Stimulated activated CD8-positive, alpha-beta memory T cell treated with anti-CD3 and anti-CD28 coated beads, Interleukin-2, amount 100 ng/mL, for 48 hours (primary cell): Measurements from ENCODE around the gene PFN2.

Experiments
- DNase-seq, 2 donors: peaks; one replicate each; pipeline ENCODE4 v3.0.0-alpha.2; 2020; ENCODE audit warnings: low read depth in 2 of 2

Gene PFN2

DNA sequence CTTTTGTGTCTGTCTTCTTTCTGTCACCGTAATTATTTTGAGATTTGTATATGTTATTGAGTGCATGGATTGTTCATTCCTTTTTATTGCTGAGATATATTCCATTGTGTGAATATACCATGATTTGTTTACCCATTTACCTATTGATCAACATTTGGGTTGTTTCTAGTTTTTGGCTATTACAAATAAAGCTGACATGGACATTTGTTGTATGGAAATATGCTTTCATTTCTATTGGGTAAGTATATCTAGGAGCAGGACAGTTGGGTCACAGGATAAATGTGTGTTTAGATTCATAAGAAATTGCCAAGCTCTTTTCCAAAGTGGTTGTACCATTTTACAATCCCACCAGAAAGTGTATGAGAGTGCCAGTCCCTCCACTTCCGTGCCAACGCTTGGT lies 51.2 kb downstream of the PFN2 start:
- DNase-seq: no peak

DNA sequence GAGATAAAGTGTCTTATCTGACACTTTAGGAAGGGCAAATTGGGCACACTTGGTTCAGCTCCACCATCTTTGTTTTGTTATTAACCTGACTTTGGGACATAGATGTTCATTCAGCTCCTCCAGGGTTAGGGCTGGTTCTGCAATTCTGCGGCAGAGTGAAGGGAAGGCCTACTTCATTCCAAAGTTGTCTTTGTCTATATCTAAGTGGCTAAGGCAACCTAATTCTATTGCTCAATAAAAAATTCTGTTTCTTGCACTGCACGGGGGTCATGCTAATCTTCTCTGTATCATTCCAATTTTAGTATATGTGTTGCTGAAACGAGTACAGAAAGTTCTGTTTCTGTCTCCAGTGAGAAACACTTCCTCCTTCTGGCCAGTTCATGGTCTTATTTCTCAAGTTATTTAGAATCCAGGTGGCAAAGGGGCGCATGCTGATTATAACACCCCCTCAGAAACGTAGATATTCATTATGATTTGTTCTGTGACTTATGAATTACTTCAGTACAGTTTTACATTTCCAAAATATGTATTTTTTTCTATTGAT lies 53.5 kb downstream of the PFN2 start:
- DNase-seq: no peak
